GM19455 (cell line): ENCODE results near the gene ADAM30.

ENCODE experiments used
- ATAC-seq: cut with Tn5 transposase; IDR thresholded peaks from one replicate; pipeline ENCODE4 v1.9.1; 2021; ENCODE audit not compliant: unreplicated experiment

Gene ADAM30

DNA sequence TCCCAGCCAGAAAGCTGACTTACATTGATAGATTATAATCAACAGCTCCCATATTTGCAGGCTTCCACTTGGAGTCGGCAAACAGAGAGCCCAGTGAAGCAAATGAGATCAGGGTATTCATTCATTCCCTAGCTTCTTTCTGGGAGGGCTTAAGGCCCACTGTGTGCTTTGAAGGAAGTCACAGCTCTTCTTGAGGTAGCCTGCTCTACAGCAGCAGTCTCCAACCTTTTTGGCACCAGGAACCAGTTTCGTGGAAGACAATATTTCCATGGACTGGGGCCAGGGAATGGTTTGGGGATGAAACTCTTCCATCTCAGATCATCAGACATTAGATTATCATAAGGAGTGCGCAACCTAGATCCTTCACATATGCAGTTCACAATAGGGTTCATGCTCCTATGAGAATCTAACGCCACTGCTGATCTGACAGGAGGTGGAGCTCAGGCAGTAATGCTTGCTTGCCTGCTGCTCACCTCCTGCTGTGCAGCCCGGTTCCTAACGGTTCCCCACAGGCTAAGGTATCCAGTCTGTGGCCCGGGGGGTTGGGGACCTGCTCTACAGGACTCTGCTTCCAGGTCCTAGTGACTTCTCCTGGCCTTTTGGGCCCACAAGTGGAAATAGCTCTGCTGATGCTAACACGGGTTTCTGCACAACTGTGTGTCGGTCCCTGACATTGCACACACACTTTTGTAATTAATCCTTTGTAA lies 13.7 kb upstream of the ADAM30 start:
- ATAC-seq: no peak

DNA sequence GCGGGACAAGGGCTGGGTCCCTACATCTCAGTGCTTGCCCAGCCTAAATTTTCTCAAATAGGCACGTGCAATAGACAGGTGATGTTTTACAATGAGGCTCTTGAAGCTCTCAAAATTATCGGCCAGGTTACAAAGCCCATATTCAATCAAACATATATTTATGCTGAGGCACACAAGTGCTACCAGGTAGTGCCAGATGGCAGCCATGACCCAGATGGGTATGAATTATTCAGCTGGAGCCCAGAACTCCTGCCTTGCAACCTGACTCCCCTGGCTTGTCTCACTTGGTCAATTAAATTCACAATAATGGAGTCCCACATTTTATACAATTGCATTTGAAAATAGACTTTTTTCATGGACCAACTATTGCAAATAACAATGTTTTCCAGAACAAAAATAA lies 12.3 kb upstream of the ADAM30 start:
- no peak for ATAC-seq

DNA sequence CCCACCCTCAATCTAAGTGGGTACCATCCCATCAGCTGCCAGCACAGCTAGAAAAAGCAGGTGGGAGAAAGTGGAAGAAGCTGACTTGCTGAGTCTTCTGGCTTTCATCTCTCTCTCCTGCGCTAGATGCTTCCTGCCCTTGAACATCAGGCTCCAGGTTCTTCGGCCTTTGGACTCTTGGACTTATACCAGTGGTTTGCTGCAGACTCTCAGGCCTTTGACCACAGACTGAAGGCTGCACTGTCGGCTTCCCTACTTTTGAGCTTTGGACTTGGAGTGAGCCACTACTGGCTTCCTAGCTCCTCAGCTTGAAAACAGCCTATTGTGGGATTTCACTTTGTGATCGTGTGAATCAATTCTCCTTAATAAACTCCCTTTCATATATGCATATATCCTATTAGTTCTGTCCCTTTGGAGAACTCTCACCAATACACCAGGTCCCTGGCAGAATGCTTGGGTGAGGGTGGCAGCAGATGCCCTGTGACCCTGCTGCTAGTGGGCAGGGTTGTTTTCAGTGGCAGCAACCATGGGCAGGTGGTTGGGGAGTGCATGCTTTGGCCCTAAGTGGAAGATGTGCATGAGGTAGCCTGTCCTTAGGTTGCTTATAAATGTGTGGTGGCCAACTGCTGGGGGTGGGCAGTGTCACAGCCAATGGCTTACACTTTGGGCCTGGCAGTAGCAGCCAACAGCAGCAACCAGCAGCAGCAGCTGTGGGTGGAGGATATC lies 10.8 kb upstream of the ADAM30 start:
- ATAC-seq: no peak

GRCh38 chr1:119903443-119903835 lies 7.1 kb upstream of the ADAM30 start:
- ATAC-seq: no peak

DNA sequence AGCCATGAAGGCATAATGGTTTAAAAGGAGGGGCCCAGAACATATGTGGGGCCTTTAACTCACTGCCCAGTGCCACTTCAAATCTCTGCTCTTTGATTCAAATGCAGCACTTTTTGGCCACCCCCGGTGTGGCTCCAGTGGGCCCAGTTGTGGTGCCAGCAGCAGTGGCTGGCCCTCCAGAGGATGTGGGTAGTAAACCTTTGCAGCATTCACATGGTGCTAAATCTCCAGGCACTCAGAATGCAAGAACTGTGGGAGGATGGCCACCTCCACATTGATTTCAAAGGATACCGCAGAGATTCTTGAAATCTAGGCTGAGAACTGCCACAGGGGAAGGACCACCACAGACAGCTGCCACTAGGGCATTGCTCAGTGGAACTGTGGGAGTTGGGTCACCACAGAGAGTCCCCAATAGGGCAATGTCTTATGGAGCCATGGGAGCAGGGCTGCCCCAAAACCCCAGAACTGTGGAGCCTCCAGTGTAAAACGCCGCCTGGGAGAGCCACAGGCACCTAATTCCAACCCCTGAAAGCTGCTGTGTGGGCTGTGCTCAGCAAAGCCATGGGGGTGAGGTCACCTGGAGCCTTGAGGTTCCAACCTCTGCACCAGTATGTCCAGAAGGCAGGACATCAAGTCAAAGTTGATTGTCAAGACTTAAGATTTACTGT lies 6.6 kb upstream of the ADAM30 start:
- ATAC-seq: no peak

DNA sequence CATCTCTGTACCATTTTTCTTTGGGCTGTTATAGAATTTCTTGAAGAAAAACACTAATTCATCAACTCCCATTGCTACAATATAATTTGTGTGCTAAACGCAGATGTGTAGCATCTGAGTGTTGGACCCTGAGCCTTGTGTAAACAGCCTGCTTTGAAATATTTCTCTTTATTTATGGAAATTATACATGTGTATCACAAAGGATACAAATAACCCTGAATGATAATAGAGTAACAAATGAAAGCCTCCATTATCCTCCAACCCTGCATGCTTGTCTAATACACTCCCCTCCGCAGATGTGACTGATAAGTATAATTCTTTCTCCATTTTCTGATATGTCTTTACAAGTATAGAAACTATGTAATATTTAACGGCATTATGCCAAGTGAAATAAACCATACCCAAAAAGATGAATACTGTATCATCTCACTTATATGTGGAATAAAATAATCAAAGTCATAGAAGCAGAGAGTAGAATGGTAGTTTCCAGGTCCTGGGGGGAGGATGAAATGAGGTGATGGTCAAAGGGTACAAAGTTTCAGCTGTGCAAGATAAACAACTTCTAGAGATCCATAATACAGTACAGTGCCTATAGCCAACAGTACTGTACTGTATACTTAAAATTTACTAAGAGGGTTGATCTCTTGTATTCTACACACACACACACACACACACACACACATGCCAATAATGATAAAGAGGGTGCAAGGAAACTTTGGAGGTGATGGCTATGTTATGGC lies 2.8 kb upstream of the ADAM30 start:
- no peak for ATAC-seq

GRCh38 chr1:119898530-119898929 lies 2.2 kb upstream of the ADAM30 start:
- no peak for ATAC-seq

DNA sequence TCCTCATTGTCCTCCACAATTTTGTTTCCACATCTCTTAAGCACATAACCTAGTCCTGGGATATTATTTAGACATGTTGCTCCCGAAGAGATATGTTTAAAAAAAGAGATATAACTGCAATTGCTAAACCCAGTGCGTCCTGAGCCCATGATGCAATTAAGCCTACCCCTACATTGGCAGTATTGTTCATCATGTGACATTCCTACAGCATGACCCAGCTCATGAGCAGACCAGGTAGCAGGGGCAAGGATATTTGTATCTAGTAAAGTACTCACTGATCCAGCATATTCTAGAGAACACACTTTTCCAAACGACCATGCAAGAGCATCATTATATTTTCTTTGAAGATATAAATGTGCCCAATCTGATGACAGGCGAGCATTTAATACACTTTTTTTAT lies 1.2 kb downstream of the ADAM30 start:
- no peak for ATAC-seq

- no peak for ATAC-seq
Observed at GRCh38 chr1:119893827-119894700, 2.3 kb downstream of the ADAM30 start.

- ATAC-seq: no peak
Observed at GRCh38 chr1:119893238-119893791, 3.0 kb downstream of the ADAM30 start.

GRCh38 chr1:119891386-119891785 lies 4.9 kb downstream of the ADAM30 start:
- ATAC-seq: no peak

DNA sequence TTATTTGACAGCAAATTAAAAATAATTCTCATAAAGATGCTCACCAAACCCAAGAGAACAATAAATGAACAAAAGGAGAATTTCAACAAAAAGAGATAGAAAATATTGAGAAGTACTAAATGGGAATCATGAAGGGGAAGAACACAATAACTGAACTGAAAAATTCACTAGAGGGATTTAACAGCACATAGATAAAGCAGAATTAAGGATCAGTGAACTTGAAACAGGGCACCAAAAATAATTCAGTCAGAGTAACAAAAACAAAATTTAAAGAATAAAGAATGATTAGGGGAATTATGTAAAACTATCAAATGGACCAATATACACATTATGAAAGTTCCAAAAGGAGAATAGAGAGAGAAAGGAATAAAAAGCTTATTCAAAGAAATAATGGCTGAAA lies 7.8 kb downstream of the ADAM30 start:
- ATAC-seq: no peak

GRCh38 chr1:119887427-119887826 lies 8.9 kb downstream of the ADAM30 start:
- no peak for ATAC-seq

DNA sequence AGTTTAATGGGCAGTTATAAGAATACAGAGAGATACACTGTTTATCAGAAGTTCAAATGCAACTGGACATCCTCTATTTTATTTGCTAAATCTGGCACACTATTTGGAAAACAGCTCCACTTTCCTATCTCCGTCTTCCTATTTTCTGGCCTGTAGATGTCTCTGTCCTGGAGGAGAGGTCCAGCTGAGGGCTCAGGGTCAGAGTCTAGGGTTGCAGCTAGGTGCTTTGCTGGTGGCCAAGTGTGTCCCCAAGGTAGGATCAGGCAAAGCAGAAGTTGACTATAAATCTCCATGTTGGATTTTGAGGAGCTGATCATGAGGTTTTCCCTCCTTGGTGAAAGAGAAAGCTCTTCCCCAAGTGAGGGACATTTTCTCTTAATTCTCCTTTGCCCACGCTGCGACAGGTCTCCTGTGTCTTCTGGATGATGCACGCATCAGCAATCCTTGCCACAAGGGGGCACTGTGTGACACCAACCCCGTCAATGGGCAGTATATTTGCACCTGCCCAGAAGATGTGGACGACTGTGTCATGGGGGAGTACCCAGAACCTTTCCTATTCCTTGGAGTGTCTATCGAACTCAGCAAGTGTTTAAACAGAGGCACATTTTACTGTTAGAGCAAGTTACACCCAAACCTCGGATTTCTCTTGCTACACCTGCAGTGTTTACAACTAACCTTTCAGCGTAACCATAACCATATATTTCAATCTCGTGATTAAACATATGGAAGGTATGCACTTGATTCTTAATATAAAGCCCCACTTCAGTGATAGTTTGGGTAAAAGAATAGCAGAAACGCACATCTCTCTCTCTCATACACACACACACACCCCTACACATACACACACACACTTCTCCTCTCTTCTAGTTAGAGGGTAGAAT lies 10.2 kb downstream of the ADAM30 start:
- ATAC-seq: no peak

- no peak for ATAC-seq
Observed at GRCh38 chr1:119884711-119885110, 11.6 kb downstream of the ADAM30 start.

DNA sequence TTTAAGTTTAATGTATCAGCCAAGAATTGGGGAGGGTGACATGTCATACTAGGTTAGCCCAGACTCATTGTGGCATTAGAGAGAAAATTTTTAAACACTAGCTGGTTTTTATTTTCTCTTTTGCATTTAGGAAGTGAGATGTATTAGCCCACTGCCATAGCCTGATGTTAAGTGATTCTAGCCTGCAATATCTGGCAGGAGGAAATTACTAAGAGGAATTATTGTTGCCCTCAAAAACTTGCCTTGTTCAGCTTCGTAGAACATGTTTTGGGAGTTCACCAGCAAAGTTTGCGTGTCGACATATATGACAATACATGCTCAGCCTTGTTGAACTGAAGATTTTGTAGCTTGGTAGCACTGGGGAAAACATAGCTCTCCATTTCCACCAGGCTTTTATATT lies 12.5 kb downstream of the ADAM30 start:
- no peak for ATAC-seq

DNA sequence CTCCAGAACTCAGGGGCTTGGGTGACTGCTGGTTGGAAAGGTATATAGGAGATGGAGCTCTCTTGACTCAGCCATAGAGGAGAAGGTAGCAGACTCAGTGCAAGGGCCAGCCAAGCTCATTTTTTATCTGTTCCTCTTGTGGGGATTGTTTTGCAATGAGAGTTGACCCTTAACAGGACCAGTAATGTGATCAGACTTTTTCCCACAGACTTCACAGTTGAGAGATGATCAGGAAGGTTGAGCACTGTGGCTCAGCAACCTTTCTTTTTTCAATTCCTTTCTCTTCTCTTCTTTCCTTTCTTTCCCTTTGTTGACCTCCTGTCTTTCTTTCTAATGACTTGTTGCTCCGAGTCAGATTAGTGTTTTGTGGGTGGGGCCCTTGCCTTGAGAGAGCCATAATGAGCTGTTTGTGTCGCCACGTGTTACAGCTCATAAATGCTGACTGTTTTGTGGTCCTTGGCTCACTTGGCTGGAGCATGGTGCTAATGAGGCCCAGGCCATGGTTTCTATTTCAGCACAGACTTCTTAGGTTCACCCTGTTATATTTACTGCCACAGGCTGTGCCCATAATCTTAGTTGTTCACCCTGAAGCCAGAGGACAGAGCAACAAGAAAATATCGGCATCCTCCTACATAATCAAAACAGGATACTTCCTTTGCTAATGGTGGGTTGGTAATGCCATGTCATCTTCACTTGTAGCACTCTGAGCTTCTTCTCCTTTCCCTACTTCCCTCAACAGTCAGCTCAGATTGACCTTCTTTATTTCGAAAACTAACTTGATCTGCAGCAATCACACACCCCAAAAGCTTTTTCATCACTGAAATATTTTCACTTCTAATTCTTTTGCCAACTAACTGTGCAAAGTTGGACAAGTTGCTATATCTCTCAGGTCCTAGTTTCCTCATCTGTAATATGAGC lies 13.9 kb downstream of the ADAM30 start:
- ATAC-seq: no peak
